Upper lobe of left lung (tissue), 6 donors: Measurements from ENCODE around the gene MGAT4A. TPM values are rescaled to one million over a fixed set of nuclear protein-coding genes. Genes with fewer than 3 reads are reported as not detected.
A peak's percentile ranks its signal among the peaks of the same experiment; 100 is the strongest.

Source experiments
- ATAC-seq, 2 donors: fragments of 200-7000 bp; cut with Tn5 transposase; one replicate each; pipeline ENCODE4 v1.9.1; 2022; ENCODE audit warnings: mild to moderate bottlenecking in 2 of 2, moderate library complexity in 2 of 2; ENCODE audit not compliant: low FRiP score in 2 of 2
- DNase-seq, 2 donors: peaks; one replicate each; pipeline ENCODE4 v3.0.0-alpha.2; 2019 to 2020
- H3K27ac ChIP-seq, 4 donors: fragments of 200-600 bp; sonication (generic); one replicate each; pipeline ENCODE4 v1.5.1; 2016 to 2019
- H3K27me3 ChIP-seq, 4 donors: fragments of 200-600 bp; sonication (generic); one replicate each; pipeline ENCODE4 v1.5.1; 2017 to 2019
- H3K36me3 ChIP-seq, 4 donors: fragments of 200-600 bp; sonication (generic); one replicate each; pipeline ENCODE4 v1.5.1; 2016 to 2019
- H3K4me1 ChIP-seq, 4 donors: fragments of 200-600 bp; sonication (generic); one replicate each; pipeline ENCODE4 v1.5.1; 2018 to 2019
- H3K4me3 ChIP-seq, 4 donors: fragments of 200-600 bp; sonication (generic); one replicate each; pipeline ENCODE4 v1.5.1; 2017 to 2019; ENCODE audit warnings: mild to moderate bottlenecking in 2 of 4, moderate library complexity in 1 of 4
- H3K9me3 ChIP-seq, 4 donors: fragments of 200-600 bp; sonication (generic); one replicate each; pipeline ENCODE4 v1.5.1; 2018 to 2019
- EP300 ChIP-seq, 4 donors: sonication (generic); formaldehyde crosslinking; IDR thresholded peaks; one replicate each; pipeline ENCODE4 v1.5.1; 2017; ENCODE audit warnings: antibody characterized with exemption in 4 of 4, control low read depth in 2 of 4
- POLR2A ChIP-seq, 4 donors: fragments of 450-650 bp; IDR thresholded peaks; one replicate each; pipeline ENCODE4 v1.5.1; 2016 to 2017; ENCODE audit warnings: antibody characterized with exemption in 4 of 4, mild to moderate bottlenecking in 2 of 4
- POLR2AphosphoS5 ChIP-seq, 2 donors: sonication (generic); formaldehyde crosslinking; IDR thresholded peaks; one replicate each; pipeline ENCODE4 v1.5.1; 2017; ENCODE audit warnings: antibody characterized with exemption in 2 of 2
- WGBS, 2 donors: methylation state at CpG; one replicate each; pipeline ENCODE4 v1.1.5; 2017 to 2018; 5-methylcytosine and 5-hydroxymethylcytosine counted together
- total RNA-seq, 6 donors: library from RNA; depleted of rRNA in 4 of 6; stranded (reverse); fragments of >200 nt in 4 of 6; gene quantifications; one replicate each; pipeline versions ENCODE4 v1.1.0 to v1.2.1, GENCODE V29; 2016 to 2021
- TF ChIP-seq, protein P1 (sequence below), 6 experiments: fragments of 450-650 bp in 4 of 6; fragments of 200-600 bp in 2 of 6; sonication (generic) in 2 of 6; IDR thresholded peaks; one replicate each; pipeline ENCODE4 v1.5.1; 2016 to 2019; ENCODE audit warnings: antibody characterized with exemption in 6 of 6
- donor health status: DM: no; HTN: no; CAD: no; lungs with moderate emphysema.
- donor health status: DM: no; HTN: yes; CAD: no; lungs with severe emphysema.

Gene MGAT4A
- total RNA-seq, 6 donors from 2014 or later = 28.4 to 69.6 (median 53.6) TPM

DNA sequence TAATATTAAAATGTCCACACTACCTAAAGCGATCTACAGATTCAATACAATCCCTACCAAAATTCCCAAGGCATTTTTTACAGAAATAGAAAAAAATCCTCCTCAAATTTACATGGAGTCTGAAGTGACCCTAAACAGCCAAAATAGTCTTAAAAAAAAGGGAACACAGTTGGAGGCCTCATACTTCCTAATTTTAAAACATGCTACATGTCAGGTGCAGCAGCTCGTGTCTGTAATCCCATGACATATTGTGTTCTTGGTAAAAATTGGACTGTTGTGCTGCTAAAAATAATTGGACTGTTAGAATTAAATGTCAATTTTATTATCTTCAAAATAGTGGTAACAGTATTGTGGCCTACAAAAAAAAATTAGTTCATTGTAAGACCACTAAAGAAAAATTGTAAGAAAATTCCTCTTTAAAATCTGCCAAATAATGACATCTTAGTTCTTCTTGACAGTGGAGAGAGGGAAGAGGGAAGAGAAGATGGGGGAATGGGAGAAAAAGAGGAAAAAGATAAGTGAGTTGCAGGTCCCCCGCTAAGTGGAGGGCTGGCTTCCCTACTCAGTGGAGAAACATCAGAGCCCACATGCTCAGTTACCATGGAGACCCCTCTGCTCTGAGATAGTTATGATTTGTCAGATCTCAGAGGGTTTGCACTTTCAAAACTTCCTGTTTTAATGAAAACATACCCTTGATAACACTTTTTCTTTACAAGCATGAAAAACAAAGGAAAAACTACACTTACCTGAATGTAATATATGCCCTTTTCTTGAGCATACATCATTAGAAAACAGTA is 76.0 kb downstream of the MGAT4A start:
- Histone ChIP-seq H3K27ac (peak overlapping the region in 2 of 4 donors; percentile 31 to 34), H3K4me1 (peaks cover 0 to 4% (median 1%) of the 10 kb centered on the region in 4 donors), H3K4me3 (no peak overlapping the region), H3K36me3 (peaks cover 0 to 7% (median 0%) of the 10 kb centered on the region in 4 donors), H3K27me3 (no peaks in the 10 kb centered on the region), H3K9me3 (no peaks in the 10 kb centered on the region)
- 65 to 85% methylated on average over 3 of the region's 3 CpGs for WGBS, 2 donors
- TF ChIP-seq, protein P1, sequence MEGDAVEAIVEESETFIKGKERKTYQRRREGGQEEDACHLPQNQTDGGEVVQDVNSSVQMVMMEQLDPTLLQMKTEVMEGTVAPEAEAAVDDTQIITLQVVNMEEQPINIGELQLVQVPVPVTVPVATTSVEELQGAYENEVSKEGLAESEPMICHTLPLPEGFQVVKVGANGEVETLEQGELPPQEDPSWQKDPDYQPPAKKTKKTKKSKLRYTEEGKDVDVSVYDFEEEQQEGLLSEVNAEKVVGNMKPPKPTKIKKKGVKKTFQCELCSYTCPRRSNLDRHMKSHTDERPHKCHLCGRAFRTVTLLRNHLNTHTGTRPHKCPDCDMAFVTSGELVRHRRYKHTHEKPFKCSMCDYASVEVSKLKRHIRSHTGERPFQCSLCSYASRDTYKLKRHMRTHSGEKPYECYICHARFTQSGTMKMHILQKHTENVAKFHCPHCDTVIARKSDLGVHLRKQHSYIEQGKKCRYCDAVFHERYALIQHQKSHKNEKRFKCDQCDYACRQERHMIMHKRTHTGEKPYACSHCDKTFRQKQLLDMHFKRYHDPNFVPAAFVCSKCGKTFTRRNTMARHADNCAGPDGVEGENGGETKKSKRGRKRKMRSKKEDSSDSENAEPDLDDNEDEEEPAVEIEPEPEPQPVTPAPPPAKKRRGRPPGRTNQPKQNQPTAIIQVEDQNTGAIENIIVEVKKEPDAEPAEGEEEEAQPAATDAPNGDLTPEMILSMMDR (IDR thresholded peaks at IDR 0.05) = no peak
- TF ChIP-seq EP300 (IDR thresholded peaks at IDR 0.05) (no peak), POLR2AphosphoS5 (IDR thresholded peaks at IDR 0.05) (no peak), POLR2A (IDR thresholded peaks at IDR 0.05) (no peak)
- peak in 1 of 2 donors; percentile 64 for ATAC-seq
- peak in 1 of 2 donors; percentile 37 for DNase-seq

DNA sequence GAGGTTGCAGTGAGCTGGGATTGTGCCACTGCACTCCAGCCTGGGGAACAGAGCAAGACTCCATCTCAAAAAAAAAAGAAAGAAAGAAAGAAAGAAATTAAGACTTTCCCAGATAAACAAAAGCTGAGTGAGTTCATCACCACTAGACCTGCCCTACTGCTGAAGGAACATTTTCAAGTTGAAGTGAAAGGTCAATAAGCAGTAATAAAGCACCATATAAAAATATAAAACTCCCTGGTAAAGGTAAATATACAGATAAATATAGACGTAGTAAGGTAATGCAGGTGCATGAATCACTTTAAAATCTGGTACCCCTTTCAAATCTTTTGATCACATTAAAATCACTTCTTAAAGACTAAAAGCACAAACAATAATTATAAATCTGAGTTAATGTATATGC is 79.9 kb downstream of the MGAT4A start:
- Histone ChIP-seq H3K36me3 (peaks cover 0 to 32% (median 15%) of the 10 kb centered on the region in 4 donors), H3K27ac (no peak overlapping the region), H3K9me3 (no peaks in the 10 kb centered on the region), H3K27me3 (no peaks in the 10 kb centered on the region), H3K4me3 (no peak overlapping the region), H3K4me1 (peaks cover 0 to 8% (median 7%) of the 10 kb centered on the region in 4 donors)
- TF ChIP-seq, protein P1 (IDR thresholded peaks at IDR 0.05) = no peak
- TF ChIP-seq EP300 (IDR thresholded peaks at IDR 0.05) (no peak), POLR2A (IDR thresholded peaks at IDR 0.05) (no peak), POLR2AphosphoS5 (IDR thresholded peaks at IDR 0.05) (no peak)
- no peak for DNase-seq
- 82 to 84% methylated on average over 1 of the region's 1 CpG for WGBS, 2 donors
- no peak for ATAC-seq

DNA sequence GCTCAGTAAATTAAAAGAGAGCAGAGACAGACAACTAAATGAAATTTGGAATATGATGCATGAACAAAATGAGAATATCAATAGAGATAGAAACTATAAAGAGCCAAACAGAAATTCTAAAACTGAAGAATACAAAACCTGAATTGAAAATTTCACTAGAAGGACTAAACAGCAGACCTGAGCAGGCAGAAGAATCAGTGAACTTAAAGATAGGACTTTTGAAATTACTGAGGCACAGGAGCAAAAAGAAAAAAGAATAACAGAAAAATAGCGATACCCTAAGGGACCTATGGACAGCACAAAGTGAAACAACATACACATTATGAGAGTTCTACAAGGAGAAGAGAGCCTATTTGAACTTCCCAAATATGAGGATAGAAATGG is 80.9 kb downstream of the MGAT4A start:
- TF ChIP-seq, protein P1 (IDR thresholded peaks at IDR 0.05) = no peak
- TF ChIP-seq EP300 (IDR thresholded peaks at IDR 0.05) (no peak), POLR2A (IDR thresholded peaks at IDR 0.05) (no peak), POLR2AphosphoS5 (IDR thresholded peaks at IDR 0.05) (no peak)
- no peaks in the 10 kb centered on the region for H3K9me3 ChIP-seq
- DNase-seq (no peak), ATAC-seq (no peak)
- peak overlapping the region in 1 of 4 donors; percentile 38 for H3K27ac ChIP-seq
- WGBS, 2 donors = 94 to 100% methylated on average over 1 of the region's 1 CpG
- peaks cover 0 to 8% (median 7%) of the 10 kb centered on the region in 4 donors for H3K4me1 ChIP-seq
- no peak overlapping the region for H3K4me3 ChIP-seq
- no peaks in the 10 kb centered on the region for H3K27me3 ChIP-seq
- peaks cover 0 to 32% (median 15%) of the 10 kb centered on the region in 4 donors for H3K36me3 ChIP-seq

DNA sequence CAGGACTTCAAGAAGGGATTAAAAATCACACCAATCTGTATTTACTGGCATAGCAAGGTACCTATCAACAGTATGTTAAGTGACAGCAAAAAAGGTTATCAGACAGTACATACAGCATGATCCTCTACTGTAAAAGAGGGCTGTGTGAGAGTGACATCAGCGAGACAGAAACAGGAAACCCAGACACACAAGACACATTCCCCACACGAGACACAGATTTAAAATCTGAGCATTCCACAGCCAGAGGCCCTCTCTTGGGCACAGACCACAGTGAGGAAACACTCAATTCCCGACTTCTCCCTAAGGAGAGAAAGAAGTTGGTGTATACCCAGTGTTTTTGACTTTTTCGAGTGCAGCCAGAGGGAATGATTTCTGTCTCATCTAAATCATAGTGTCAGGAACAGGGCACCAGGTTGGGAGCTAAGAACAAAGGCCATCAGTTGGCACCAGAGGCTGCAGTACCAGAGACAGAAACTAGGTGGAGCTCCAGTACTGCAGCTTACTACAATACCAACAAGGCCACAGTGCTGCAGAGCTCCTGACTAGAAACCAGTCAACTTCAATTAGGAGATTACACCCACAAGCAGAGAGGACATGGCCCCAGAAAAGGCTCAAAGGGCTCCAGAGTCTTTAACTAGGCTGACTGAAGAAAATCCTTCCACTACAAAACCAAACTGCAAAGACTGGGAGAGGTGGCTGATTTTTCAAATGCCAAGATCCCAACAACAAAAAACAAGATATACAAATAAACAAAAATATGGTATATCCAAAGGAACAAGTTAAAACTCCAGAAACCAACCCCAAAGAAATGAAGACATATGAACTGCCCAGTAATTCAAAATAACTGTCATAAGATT is 81.6 kb downstream of the MGAT4A start:
- Histone ChIP-seq H3K9me3 (no peaks in the 10 kb centered on the region), H3K27ac (peak overlapping the region in 2 of 4 donors; percentile 28 to 38), H3K36me3 (peaks cover 0 to 36% (median 15%) of the 10 kb centered on the region in 4 donors), H3K4me3 (no peak overlapping the region), H3K4me1 (peaks cover 0 to 8% (median 6%) of the 10 kb centered on the region in 4 donors), H3K27me3 (no peaks in the 10 kb centered on the region)
- peak in 1 of 2 donors; percentile 85 for DNase-seq
- TF ChIP-seq, protein P1 (IDR thresholded peaks at IDR 0.05) = peak; percentile 92 to 96 (median 95)
- TF ChIP-seq POLR2A (IDR thresholded peaks at IDR 0.05) (no peak), POLR2AphosphoS5 (IDR thresholded peaks at IDR 0.05) (no peak), EP300 (IDR thresholded peaks at IDR 0.05) (no peak)
- 15 to 21% methylated on average over 4 of the region's 4 CpGs for WGBS, 2 donors
- peak; percentile 94 to 96 for ATAC-seq
